ENCODE results near the gene TSSK3. TPM values are rescaled to one million over a fixed set of nuclear protein-coding genes. Genes with fewer than 3 reads are reported as not detected.

The TSSK3 gene
- total RNA-seq, 4 donors from 2014 or later, result 0.42 to 1.5 (median 0.84) TPM; not detected in 1

GRCh38 chr1:32356478-32356877 is 5.9 kb upstream of the TSSK3 start:
- 100% methylated on average over 1 of the region's 1 CpG for WGBS, 2 donors
- intact Hi-C loops (cut with DNase I; ENCODE audit: low total_unique reads), result no loop called here
- no peak for DNase-seq (ENCODE audit: low spot score in 2 of 2)
- TF ChIP-seq CTCF (IDR thresholded peaks at IDR 0.05) (no peak), POLR2A (IDR thresholded peaks at IDR 0.05) (no peak)
- H3K4me3 ChIP-seq (ENCODE audit: low read depth, poor library complexity, severe bottlenecking), result no peak overlapping the region

GRCh38 chr1:32357614-32358013 is 4.7 kb upstream of the TSSK3 start:
- no peak overlapping the region for H3K4me3 ChIP-seq (ENCODE audit: low read depth, poor library complexity, severe bottlenecking)
- no peak for DNase-seq (ENCODE audit: low spot score in 2 of 2)
- TF ChIP-seq POLR2A (IDR thresholded peaks at IDR 0.05), result no peak
- TF ChIP-seq CTCF (IDR thresholded peaks at IDR 0.05), result no peak
- 57 to 77% methylated on average over 6 of the region's 6 CpGs for WGBS, 2 donors
- intact Hi-C loops (cut with DNase I; ENCODE audit: low total_unique reads), result no loop called here

GRCh38 chr1:32358435-32358834 is 3.9 kb upstream of the TSSK3 start:
- intact Hi-C loops (cut with DNase I; ENCODE audit: low total_unique reads), result no loop called here
- no peak for DNase-seq (ENCODE audit: low spot score in 2 of 2)
- 66 to 76% methylated on average over 3 of the region's 3 CpGs for WGBS, 2 donors
- TF ChIP-seq POLR2A (IDR thresholded peaks at IDR 0.05) (no peak), CTCF (IDR thresholded peaks at IDR 0.05) (no peak)
- H3K4me3 ChIP-seq (ENCODE audit: low read depth, poor library complexity, severe bottlenecking), result no peak overlapping the region

- no peak overlapping the region for H3K4me3 ChIP-seq (ENCODE audit: low read depth, poor library complexity, severe bottlenecking)
- TF ChIP-seq POLR2A (IDR thresholded peaks at IDR 0.05) (no peak), CTCF (IDR thresholded peaks at IDR 0.05) (no peak)
- intact Hi-C loops (cut with DNase I; ENCODE audit: low total_unique reads), result no loop called here
- no peak for DNase-seq (ENCODE audit: low spot score in 2 of 2)
- 45 to 46% methylated on average over 24 to 34 of the region's 35 CpGs for WGBS, 2 donors
These were observed 1.0 kb upstream of the TSSK3 start for GRCh38 chr1:32361308-32361673.

- intact Hi-C loops (cut with DNase I; ENCODE audit: low total_unique reads), result no loop called here
These were observed 465 bp upstream of the TSSK3 start for GRCh38 chr1:32361674-32362473.

More at GRCh38 chr1:32361674-32362473, 465 bp upstream of the TSSK3 start:
- TF ChIP-seq POLR2A (IDR thresholded peaks at IDR 0.05) (no peak), CTCF (IDR thresholded peaks at IDR 0.05) (no peak)
- H3K4me3 ChIP-seq (ENCODE audit: low read depth, poor library complexity, severe bottlenecking), result no peak overlapping the region
- 0 to 2% methylated on average over 13 to 67 of the region's 91 CpGs for WGBS, 2 donors
- peak in 1 of 2 donors; percentile 90 for DNase-seq (ENCODE audit: low spot score in 2 of 2)
